ENCODE measurements around the gene CPVL. TPM values are rescaled to one million over a fixed set of nuclear protein-coding genes. Genes with fewer than 3 reads are reported as not detected.

CPVL gene
- total RNA-seq, 1 donor from 2014 or later: 56.6 TPM

DNA sequence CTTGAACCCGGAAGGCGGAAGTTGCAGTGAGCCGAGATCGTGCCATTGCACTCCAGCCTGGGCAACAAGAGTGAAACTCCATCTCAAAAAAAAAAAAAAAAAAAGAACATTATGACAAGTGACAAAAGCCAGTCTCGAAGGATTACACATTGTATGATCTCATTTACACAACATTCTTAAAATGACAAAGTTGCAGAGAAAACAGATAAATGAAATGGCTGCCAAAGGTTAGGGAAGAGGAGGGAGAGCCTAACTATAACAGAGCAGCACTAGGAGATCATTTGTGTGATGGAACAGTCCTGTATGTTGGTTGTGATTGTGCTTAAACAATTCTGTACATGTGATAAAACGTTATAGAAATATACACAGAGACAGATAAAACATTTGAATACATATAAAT, 16.2 kb upstream of the CPVL start:
- Histone ChIP-seq H4K20me1 (ENCODE audit: low read depth) (no peaks in the 10 kb centered on the region), H3K27ac (no peak overlapping the region), H3K4me2 (no peak overlapping the region), H3K9ac (no peak overlapping the region), H2AFZ (replicated peaks) (no peak overlapping the region), H3K4me1 (peaks cover 3% of the 10 kb centered on the region), H3K79me2 (ENCODE audit: low read depth) (no peaks in the 10 kb centered on the region), H3K27me3 (no peaks in the 10 kb centered on the region), H3K9me3 (ENCODE audit: low read depth) (no peaks in the 10 kb centered on the region), H3F3A (ENCODE audit: low read depth) (no peaks in the 10 kb centered on the region), H3K36me3 (no peaks in the 10 kb centered on the region), H3K4me3 (no peak overlapping the region)
- Mint-ChIP-seq H3K27ac (no peak overlapping the region), H3K4me3 (no peak overlapping the region), H3K4me1 (no peaks in the 10 kb centered on the region), H3K9me3 (no peaks in the 10 kb centered on the region), H3K36me3 (peaks cover 1% of the 10 kb centered on the region), H3K27me3 (ENCODE audit: insufficient read depth, low read depth) (peaks cover under 1% of the 10 kb centered on the region)
- DNase-seq (ENCODE audit: low spot score): no peak
- TF ChIP-seq EZH2phosphoT487 (IDR thresholded peaks at IDR 0.05) (no peak), EZH2 (IDR thresholded peaks at IDR 0.05) (no peak)
- TF ChIP-seq, protein P1, sequence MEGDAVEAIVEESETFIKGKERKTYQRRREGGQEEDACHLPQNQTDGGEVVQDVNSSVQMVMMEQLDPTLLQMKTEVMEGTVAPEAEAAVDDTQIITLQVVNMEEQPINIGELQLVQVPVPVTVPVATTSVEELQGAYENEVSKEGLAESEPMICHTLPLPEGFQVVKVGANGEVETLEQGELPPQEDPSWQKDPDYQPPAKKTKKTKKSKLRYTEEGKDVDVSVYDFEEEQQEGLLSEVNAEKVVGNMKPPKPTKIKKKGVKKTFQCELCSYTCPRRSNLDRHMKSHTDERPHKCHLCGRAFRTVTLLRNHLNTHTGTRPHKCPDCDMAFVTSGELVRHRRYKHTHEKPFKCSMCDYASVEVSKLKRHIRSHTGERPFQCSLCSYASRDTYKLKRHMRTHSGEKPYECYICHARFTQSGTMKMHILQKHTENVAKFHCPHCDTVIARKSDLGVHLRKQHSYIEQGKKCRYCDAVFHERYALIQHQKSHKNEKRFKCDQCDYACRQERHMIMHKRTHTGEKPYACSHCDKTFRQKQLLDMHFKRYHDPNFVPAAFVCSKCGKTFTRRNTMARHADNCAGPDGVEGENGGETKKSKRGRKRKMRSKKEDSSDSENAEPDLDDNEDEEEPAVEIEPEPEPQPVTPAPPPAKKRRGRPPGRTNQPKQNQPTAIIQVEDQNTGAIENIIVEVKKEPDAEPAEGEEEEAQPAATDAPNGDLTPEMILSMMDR (IDR thresholded peaks at IDR 0.05): no peak

GRCh38 chr7:29161231-29161630, 14.9 kb upstream of the CPVL start:
- TF ChIP-seq EZH2phosphoT487 (IDR thresholded peaks at IDR 0.05) (no peak), EZH2 (IDR thresholded peaks at IDR 0.05) (no peak)
- TF ChIP-seq, protein P1 (IDR thresholded peaks at IDR 0.05): no peak
- no peak overlapping the region for H3K4me3 Mint-ChIP-seq
- H4K20me1 ChIP-seq (ENCODE audit: low read depth): no peaks in the 10 kb centered on the region
- H2AFZ ChIP-seq (replicated peaks): no peak overlapping the region
- no peak overlapping the region for H3K27ac Mint-ChIP-seq
- no peaks in the 10 kb centered on the region for H3K79me2 ChIP-seq (ENCODE audit: low read depth)
- no peak overlapping the region for H3K9ac ChIP-seq
- no peaks in the 10 kb centered on the region for H3K9me3 Mint-ChIP-seq
- no peak overlapping the region for H3K4me3 ChIP-seq
- H3K36me3 ChIP-seq: no peaks in the 10 kb centered on the region
- no peak for DNase-seq (ENCODE audit: low spot score)
- peaks cover 1% of the 10 kb centered on the region for H3K36me3 Mint-ChIP-seq
- H3K9me3 ChIP-seq (ENCODE audit: low read depth): no peaks in the 10 kb centered on the region
- peaks cover 10% of the 10 kb centered on the region for H3K4me1 Mint-ChIP-seq
- no peak overlapping the region for H3K4me2 ChIP-seq
- H3K27me3 ChIP-seq: no peaks in the 10 kb centered on the region
- H3K27ac ChIP-seq: no peak overlapping the region
- peaks cover 15% of the 10 kb centered on the region for H3K4me1 ChIP-seq
- no peaks in the 10 kb centered on the region for H3F3A ChIP-seq (ENCODE audit: low read depth)
- H3K27me3 Mint-ChIP-seq (ENCODE audit: insufficient read depth, low read depth): no peaks in the 10 kb centered on the region

- no peaks in the 10 kb centered on the region for H3K79me2 ChIP-seq (ENCODE audit: low read depth)
- Mint-ChIP-seq H3K27me3 (ENCODE audit: insufficient read depth, low read depth) (no peaks in the 10 kb centered on the region), H3K36me3 (no peaks in the 10 kb centered on the region), H3K4me3 (no peak overlapping the region), H3K27ac (no peak overlapping the region), H3K4me1 (peaks cover 10% of the 10 kb centered on the region), H3K9me3 (no peaks in the 10 kb centered on the region)
- no peak overlapping the region for H3K9ac ChIP-seq
- H3K27ac ChIP-seq: no peak overlapping the region
- no peaks in the 10 kb centered on the region for H3K27me3 ChIP-seq
- peaks cover 15% of the 10 kb centered on the region for H3K4me1 ChIP-seq
- H3F3A ChIP-seq (ENCODE audit: low read depth): no peaks in the 10 kb centered on the region
- no peaks in the 10 kb centered on the region for H3K9me3 ChIP-seq (ENCODE audit: low read depth)
- TF ChIP-seq EZH2phosphoT487 (IDR thresholded peaks at IDR 0.05) (no peak), EZH2 (IDR thresholded peaks at IDR 0.05) (no peak)
- TF ChIP-seq, protein P1 (IDR thresholded peaks at IDR 0.05): no peak
- H4K20me1 ChIP-seq (ENCODE audit: low read depth): no peaks in the 10 kb centered on the region
- no peak for DNase-seq (ENCODE audit: low spot score)
- H3K4me2 ChIP-seq: no peak overlapping the region
- H2AFZ ChIP-seq (replicated peaks): no peak overlapping the region
- no peaks in the 10 kb centered on the region for H3K36me3 ChIP-seq
- H3K4me3 ChIP-seq: no peak overlapping the region
These were observed 13.7 kb upstream of the CPVL start for GRCh38 chr7:29160080-29160479.

All from neural progenitor cell (in vitro differentiated cells).